Naive thymus-derived CD4-positive, alpha-beta T cell (primary cell): ENCODE measurements around the gene TEX13A. TPM values are rescaled to one million over a fixed set of nuclear protein-coding genes. Genes with fewer than 3 reads are reported as not detected.

Experiments
- ATAC-seq: fragments of 150-1000 bp; cut with Tn5 transposase; 2 replicates; pipeline ENCODE4 v1.10.0; 2021; ENCODE audit warnings: mild to moderate bottlenecking, moderate library complexity
- CTCF ChIA-PET: fragments of 350-600 bp; sonication (Branson Sonifier 250); formaldehyde crosslinking; loops from one replicate; lab custom pipeline; 2021; ENCODE audit warnings: antibody characterized with exemption; lab: Charles Lee
- POLR2A ChIA-PET: fragments of 350-600 bp; sonication (Branson Sonifier 250); formaldehyde crosslinking; loops from one replicate; lab custom pipeline; 2021; ENCODE audit warnings: antibody characterized with exemption, inconsistent platforms; lab: Charles Lee
- DNase-seq, 9 donors: peaks; one replicate each; pipeline versions ENCODE4 v3.0.0 to v3.0.0-alpha.2; 2020 to 2022; ENCODE audit warnings: mixed read lengths in 1 of 9
- H3K27ac ChIP-seq: one replicate; pipeline ENCODE4 v1.7.0; 2013; ENCODE audit warnings: mild to moderate bottlenecking, low read depth, low read length, moderate library complexity
- H3K27me3 ChIP-seq, 2 donors: one replicate each; pipeline ENCODE4 v1.7.0; 2013; ENCODE audit warnings: low read length in 2 of 2, mild to moderate bottlenecking in 2 of 2, moderate library complexity in 2 of 2; ENCODE audit not compliant: control insufficient read depth in 2 of 2, insufficient read depth in 2 of 2
- H3K36me3 ChIP-seq, 3 experiments: 1 replicate in 2 of 3; 2 replicates in 1 of 3; pipeline ENCODE4 v1.7.0; 2013; ENCODE audit warnings: low read length in 3 of 3, mild to moderate bottlenecking in 3 of 3, moderate library complexity in 1 of 3; ENCODE audit not compliant: insufficient read depth in 3 of 3, control insufficient read depth in 2 of 3
- H3K4me1 ChIP-seq, 2 donors: one replicate each; pipeline ENCODE4 v1.7.0; 2013; ENCODE audit warnings: low read length in 2 of 2, mild to moderate bottlenecking in 2 of 2, moderate library complexity in 1 of 2; ENCODE audit not compliant: control insufficient read depth in 2 of 2, insufficient read depth in 2 of 2
- H3K4me3 ChIP-seq: 2 replicates; pipeline ENCODE4 v1.7.0; 2013; ENCODE audit warnings: mild to moderate bottlenecking, low read length
- H3K9me3 ChIP-seq, 3 experiments: 1 replicate in 2 of 3; 2 replicates in 1 of 3; pipeline ENCODE4 v1.7.0; 2013; ENCODE audit warnings: low read length in 3 of 3; ENCODE audit not compliant: control insufficient read depth in 2 of 3
- H3K27ac Mint-ChIP-seq, 9 donors: one replicate each; pipeline ENCODE4 v1.8.0; 2020 to 2022; ENCODE audit warnings: mixed read lengths in 9 of 9, mild to moderate bottlenecking in 8 of 9, moderate library complexity in 5 of 9, inconsistent platforms in 2 of 9
- H3K27me3 Mint-ChIP-seq, 5 donors: one replicate each; pipeline ENCODE4 v1.8.0; 2021 to 2022; ENCODE audit warnings: mixed read lengths in 5 of 5, mild to moderate bottlenecking in 1 of 5
- H3K36me3 Mint-ChIP-seq, 5 donors: one replicate each; pipeline ENCODE4 v1.8.0; 2020 to 2022; ENCODE audit warnings: mixed read lengths in 5 of 5, mild to moderate bottlenecking in 3 of 5, inconsistent platforms in 1 of 5
- H3K4me1 Mint-ChIP-seq, 7 donors: one replicate each; pipeline ENCODE4 v1.8.0; 2020 to 2022; ENCODE audit warnings: mixed read lengths in 7 of 7, mild to moderate bottlenecking in 3 of 7, inconsistent platforms in 1 of 7
- H3K4me3 Mint-ChIP-seq, 10 donors: one replicate each; pipeline ENCODE4 v1.8.0; 2020 to 2022; ENCODE audit warnings: mild to moderate bottlenecking in 10 of 10, mixed read lengths in 10 of 10, moderate library complexity in 6 of 10, inconsistent platforms in 2 of 10
- H3K9me3 Mint-ChIP-seq, 11 donors: one replicate each; pipeline ENCODE4 v1.8.0; 2020 to 2022; ENCODE audit warnings: mixed read lengths in 11 of 11, mild to moderate bottlenecking in 4 of 11, inconsistent platforms in 1 of 11, moderate library complexity in 1 of 11
- intact Hi-C, 2 donors: fragments of 100-400 bp; cut with micrococcal nuclease; formaldehyde crosslinking; loops; one replicate each; pipeline ENCODE4 v1.15.1; 2023
- polyA plus RNA-seq, 2 donors: library from polyadenylated mRNA; unstranded; fragments of 300-500 nt; fragmentation: Illumina TruSeq; gene quantifications; one replicate each; pipeline ENCODE4 v1.2.3, GENCODE V29; 2021
- total RNA-seq, 6 experiments: library from RNA in 5 of 6; stranded (reverse) in 5 of 6; gene quantifications; 1 replicate in 5 of 6; 2 replicates in 1 of 6; pipeline ENCODE4 v1.2.3 and lab custom pipeline; 2021 to 2026

The TEX13A gene, protein sequence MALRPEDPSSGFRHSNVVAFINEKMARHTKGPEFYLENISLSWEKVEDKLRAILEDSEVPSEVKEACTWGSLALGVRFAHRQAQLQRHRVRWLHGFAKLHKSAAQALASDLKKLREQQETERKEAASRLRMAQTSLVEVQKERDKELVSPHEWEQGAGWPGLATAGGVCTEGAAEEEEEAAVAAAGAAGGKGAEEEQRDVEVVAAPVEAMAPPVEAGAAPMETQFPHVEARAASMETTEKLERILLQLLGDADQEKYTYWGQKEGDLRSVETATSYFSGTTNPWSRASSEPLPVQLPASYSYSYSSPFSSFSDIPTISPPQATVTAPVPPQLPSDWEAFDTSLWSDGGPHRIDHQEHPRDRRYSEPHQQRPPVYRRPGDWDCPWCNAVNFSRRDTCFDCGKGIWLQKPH
- not detected for total RNA-seq
- polyA plus RNA-seq, result not detected
- total RNA-seq (lab: John Stamatoyannopoulos, UW), result not detected

- Histone ChIP-seq H3K27me3 (no peaks in the 10 kb centered on the region), H3K9me3 (no peaks in the 10 kb centered on the region), H3K4me3 (no peak within 1 kb of the TSS), H3K27ac (no peak within 1 kb of the TSS), H3K36me3 (no peaks in the 10 kb centered on the region), H3K4me1 (no peaks in the 10 kb centered on the region)
- DNase-seq, result no peak
- Mint-ChIP-seq H3K27me3 (no peaks in the 10 kb centered on the region), H3K4me1 (no peaks in the 10 kb centered on the region), H3K9me3 (peaks cover 0 to 8% (median 2%) of the 10 kb centered on the region in 11 donors), H3K36me3 (no peaks in the 10 kb centered on the region), H3K4me3 (no peak within 1 kb of the TSS), H3K27ac (no peak within 1 kb of the TSS)
- intact Hi-C loops, result no loop called here
- ChIA-PET POLR2A (no interaction called here), CTCF (no interaction called here)
- no peak for ATAC-seq
Measured at GRCh38 chrX:105220636-105221035, at the start of gene TEX13A. Gene TEX13A, minus strand, starts transcription at chrX:105220694. Its CDS starts 297 bp downstream, at chrX:105220397.

DNA sequence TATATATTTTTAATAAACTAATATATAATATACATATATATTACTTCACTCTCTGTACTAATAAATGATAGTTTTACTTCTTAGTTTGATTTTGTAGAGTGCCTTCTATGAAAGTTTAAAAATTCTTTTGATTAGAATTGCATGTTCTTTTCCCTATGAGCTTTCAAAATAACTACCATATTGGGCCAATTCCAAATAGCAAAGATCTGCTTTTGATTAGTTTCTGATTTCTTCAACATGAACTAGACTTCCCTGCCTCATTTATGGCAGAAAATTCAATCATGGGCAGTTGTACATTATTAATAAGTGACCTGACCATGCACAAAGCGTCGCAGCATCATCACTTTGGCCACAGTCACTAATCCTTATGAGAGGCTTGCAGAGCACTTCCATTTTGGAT is 48.9 kb upstream of the TEX13A start:
- no peaks in the 10 kb centered on the region for H3K36me3 ChIP-seq
- no peak for ATAC-seq
- intact Hi-C loops, result no loop called here
- no peak overlapping the region for H3K27ac ChIP-seq
- H3K27me3 ChIP-seq, result no peaks in the 10 kb centered on the region
- H3K9me3 ChIP-seq, result no peaks in the 10 kb centered on the region
- no peak overlapping the region for H3K4me3 ChIP-seq
- Mint-ChIP-seq H3K36me3 (no peaks in the 10 kb centered on the region), H3K27me3 (no peaks in the 10 kb centered on the region), H3K9me3 (peaks cover 0 to 4% (median 0%) of the 10 kb centered on the region in 11 donors), H3K4me3 (no peak overlapping the region), H3K27ac (no peak overlapping the region), H3K4me1 (no peaks in the 10 kb centered on the region)
- CTCF ChIA-PET, result no interaction called here
- no peaks in the 10 kb centered on the region for H3K4me1 ChIP-seq
- no peak for DNase-seq
- POLR2A ChIA-PET, result no interaction called here

- Mint-ChIP-seq H3K9me3 (peaks cover 0 to 4% (median 0%) of the 10 kb centered on the region in 11 donors), H3K27ac (no peak overlapping the region), H3K36me3 (no peaks in the 10 kb centered on the region), H3K27me3 (no peaks in the 10 kb centered on the region), H3K4me1 (no peaks in the 10 kb centered on the region), H3K4me3 (no peak overlapping the region)
- intact Hi-C loops, result no loop called here
- no peak overlapping the region for H3K27ac ChIP-seq
- H3K27me3 ChIP-seq, result no peaks in the 10 kb centered on the region
- DNase-seq (no peak), ATAC-seq (no peak)
- no peaks in the 10 kb centered on the region for H3K36me3 ChIP-seq
- no peaks in the 10 kb centered on the region for H3K9me3 ChIP-seq
- H3K4me3 ChIP-seq, result no peak overlapping the region
- H3K4me1 ChIP-seq, result no peaks in the 10 kb centered on the region
- ChIA-PET POLR2A (no interaction called here), CTCF (no interaction called here)
Measured at GRCh38 chrX:105267167-105267566, 46.7 kb upstream of the TEX13A start.

DNA sequence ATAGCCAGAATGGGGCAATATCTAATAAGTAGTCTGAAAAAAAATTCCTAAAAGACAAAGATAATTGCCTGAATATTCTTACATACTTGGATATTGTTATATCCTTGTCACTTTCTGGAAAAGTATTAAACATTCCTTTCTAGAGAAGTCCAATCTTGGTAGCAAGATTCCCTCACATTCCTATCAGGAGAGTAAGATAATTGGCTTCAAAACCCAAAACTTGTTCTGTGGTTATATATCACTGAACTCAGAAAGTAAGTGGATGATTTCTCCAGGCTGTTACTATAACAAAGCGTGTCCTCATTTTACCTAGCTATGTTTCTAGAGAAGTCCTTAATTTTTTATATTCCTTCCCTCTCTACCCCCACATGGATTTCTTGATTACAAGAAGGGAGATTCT is 46.0 kb upstream of the TEX13A start:
- no peaks in the 10 kb centered on the region for H3K4me1 Mint-ChIP-seq
- intact Hi-C loops, result no loop called here
- H3K4me3 ChIP-seq, result no peak overlapping the region
- H3K27ac Mint-ChIP-seq, result no peak overlapping the region
- ChIA-PET POLR2A (no interaction called here), CTCF (no interaction called here)
- H3K27me3 ChIP-seq, result no peaks in the 10 kb centered on the region
- H3K9me3 Mint-ChIP-seq, result peaks cover 0 to 4% (median 0%) of the 10 kb centered on the region in 11 donors
- no peaks in the 10 kb centered on the region for H3K27me3 Mint-ChIP-seq
- no peak overlapping the region for H3K4me3 Mint-ChIP-seq
- no peak for ATAC-seq
- H3K27ac ChIP-seq, result no peak overlapping the region
- no peak for DNase-seq
- H3K9me3 ChIP-seq, result no peaks in the 10 kb centered on the region
- no peaks in the 10 kb centered on the region for H3K36me3 ChIP-seq
- no peaks in the 10 kb centered on the region for H3K4me1 ChIP-seq
- H3K36me3 Mint-ChIP-seq, result no peaks in the 10 kb centered on the region

- Histone ChIP-seq H3K9me3 (no peaks in the 10 kb centered on the region), H3K27me3 (no peaks in the 10 kb centered on the region), H3K4me1 (no peaks in the 10 kb centered on the region), H3K27ac (no peak overlapping the region), H3K4me3 (no peak overlapping the region), H3K36me3 (no peaks in the 10 kb centered on the region)
- H3K27ac Mint-ChIP-seq, result no peak overlapping the region
- no peaks in the 10 kb centered on the region for H3K4me1 Mint-ChIP-seq
- intact Hi-C loops, result no loop called here
- H3K27me3 Mint-ChIP-seq, result no peaks in the 10 kb centered on the region
- H3K9me3 Mint-ChIP-seq, result peaks cover 0 to 4% (median 0%) of the 10 kb centered on the region in 11 donors
- ChIA-PET POLR2A (no interaction called here), CTCF (no interaction called here)
- DNase-seq (no peak), ATAC-seq (no peak)
- no peaks in the 10 kb centered on the region for H3K36me3 Mint-ChIP-seq
- H3K4me3 Mint-ChIP-seq, result no peak overlapping the region
Measured at GRCh38 chrX:105265093-105265492, 44.6 kb upstream of the TEX13A start.

GRCh38 chrX:105263801-105264200 is 43.3 kb upstream of the TEX13A start:
- Mint-ChIP-seq H3K4me1 (no peaks in the 10 kb centered on the region), H3K36me3 (no peaks in the 10 kb centered on the region), H3K27me3 (no peaks in the 10 kb centered on the region), H3K4me3 (no peak overlapping the region), H3K27ac (no peak overlapping the region), H3K9me3 (peaks cover 0 to 5% (median 0%) of the 10 kb centered on the region in 11 donors)
- Histone ChIP-seq H3K9me3 (no peaks in the 10 kb centered on the region), H3K36me3 (no peaks in the 10 kb centered on the region), H3K4me1 (no peaks in the 10 kb centered on the region), H3K27ac (no peak overlapping the region), H3K27me3 (no peaks in the 10 kb centered on the region), H3K4me3 (no peak overlapping the region)
- no peak for ATAC-seq
- CTCF ChIA-PET, result no interaction called here
- intact Hi-C loops, result no loop called here
- DNase-seq, result no peak
- POLR2A ChIA-PET, result no interaction called here

DNA sequence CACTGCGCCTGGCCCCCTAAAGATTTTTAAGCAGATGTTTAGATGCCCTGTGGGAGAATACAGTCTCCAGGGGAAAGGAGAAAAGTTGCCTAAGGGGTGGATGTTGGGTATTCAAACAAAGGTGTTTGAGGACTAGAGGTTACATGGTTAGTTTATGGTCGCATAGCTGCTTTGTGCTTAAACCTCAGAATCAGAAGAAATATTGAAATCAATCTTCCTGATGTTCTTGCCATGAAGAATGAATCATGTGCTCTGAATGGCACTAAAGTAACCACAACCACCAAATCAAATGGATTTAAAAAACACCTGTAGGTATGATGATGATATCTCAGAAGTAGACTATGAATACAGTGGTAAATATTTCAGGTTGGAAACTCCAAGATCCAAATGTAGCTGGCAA is 42.7 kb upstream of the TEX13A start:
- Mint-ChIP-seq H3K9me3 (peaks cover 0 to 8% (median 0%) of the 10 kb centered on the region in 11 donors), H3K36me3 (no peaks in the 10 kb centered on the region), H3K27me3 (no peaks in the 10 kb centered on the region), H3K27ac (no peak overlapping the region), H3K4me3 (no peak overlapping the region), H3K4me1 (no peaks in the 10 kb centered on the region)
- POLR2A ChIA-PET, result no interaction called here
- Histone ChIP-seq H3K9me3 (no peaks in the 10 kb centered on the region), H3K4me1 (no peaks in the 10 kb centered on the region), H3K27me3 (no peaks in the 10 kb centered on the region), H3K4me3 (no peak overlapping the region), H3K27ac (no peak overlapping the region), H3K36me3 (no peaks in the 10 kb centered on the region)
- CTCF ChIA-PET, result no interaction called here
- ATAC-seq (no peak), DNase-seq (no peak)
- intact Hi-C loops, result no loop called here
